ENCODE results near the gene SLC2A13. TPM values are rescaled to one million over a fixed set of nuclear protein-coding genes. Genes with fewer than 3 reads are reported as not detected.

The SLC2A13 gene
- total and polyA plus RNA-seq, 4 donors, result 21.1 to 85.5 (median 28.6) TPM

DNA sequence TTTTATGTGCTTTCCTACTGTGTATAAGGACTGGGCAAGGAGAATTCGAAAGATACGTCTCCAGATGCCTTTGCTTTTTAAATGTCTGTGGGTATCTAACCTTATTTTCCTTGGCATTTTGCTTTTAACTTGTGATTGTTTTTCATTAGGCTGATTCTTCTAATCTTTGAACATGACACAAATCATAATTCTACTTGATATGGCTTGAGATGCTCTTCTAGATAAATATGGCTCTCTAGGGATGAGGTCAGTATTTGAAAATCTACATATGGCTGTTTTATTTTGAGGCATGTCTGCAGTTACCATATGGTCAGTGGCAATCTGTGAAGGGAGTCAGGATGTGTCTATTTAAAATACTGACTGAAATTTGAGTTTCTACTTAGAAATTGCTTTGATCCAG lies 139.2 kb downstream of the SLC2A13 start:
- no CpG with 5 or more reads among the region's 2 CpGs for WGBS (ENCODE audit: insufficient coverage)
- no peak overlapping the region for H3K27ac ChIP-seq (ENCODE audit: low read depth, low read length)
- DNase-seq (ENCODE audit: low read depth in 4 of 6, low spot score in 6 of 6), result peak in 1 of 6 donors; percentile 53
- no peak overlapping the region for H3K4me3 ChIP-seq (ENCODE audit: low read depth, low read length)
- H3K27me3 ChIP-seq (ENCODE audit: control insufficient read depth, insufficient read depth, low read length), result no peaks in the 10 kb centered on the region
- no peaks in the 10 kb centered on the region for H3K4me1 ChIP-seq (ENCODE audit: control insufficient read depth, insufficient read depth, low read length)
- no peaks in the 10 kb centered on the region for H3K36me3 ChIP-seq (ENCODE audit: control insufficient read depth, insufficient read depth, low read length)
- no peaks in the 10 kb centered on the region for H3K9me3 ChIP-seq (ENCODE audit: control insufficient read depth, insufficient read depth, low read length)

DNA sequence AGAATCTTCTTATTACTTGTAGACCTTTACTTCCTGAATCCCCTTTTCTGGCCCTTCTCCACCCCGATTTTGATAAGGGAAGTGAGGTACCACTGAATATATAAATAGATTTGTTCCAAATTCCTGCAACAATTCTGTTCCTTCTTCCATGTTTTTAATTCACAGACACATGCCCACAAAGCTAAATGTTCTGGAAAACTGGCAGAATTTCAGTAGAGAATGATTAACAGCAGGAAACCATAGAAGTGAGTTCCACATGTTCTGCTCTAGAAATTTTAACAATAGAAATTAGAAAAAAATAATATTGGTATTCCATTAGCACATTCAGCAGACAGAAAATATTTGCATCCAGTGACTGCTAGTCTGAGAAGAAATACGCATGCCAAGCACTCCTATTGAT lies 139.6 kb downstream of the SLC2A13 start:
- Histone ChIP-seq H3K9me3 (ENCODE audit: control insufficient read depth, insufficient read depth, low read length) (no peaks in the 10 kb centered on the region), H3K4me1 (ENCODE audit: control insufficient read depth, insufficient read depth, low read length) (no peaks in the 10 kb centered on the region), H3K4me3 (ENCODE audit: low read depth, low read length) (no peak overlapping the region), H3K27ac (ENCODE audit: low read depth, low read length) (no peak overlapping the region), H3K36me3 (ENCODE audit: control insufficient read depth, insufficient read depth, low read length) (no peaks in the 10 kb centered on the region), H3K27me3 (ENCODE audit: control insufficient read depth, insufficient read depth, low read length) (no peaks in the 10 kb centered on the region)
- DNase-seq (ENCODE audit: low read depth in 4 of 6, low spot score in 6 of 6), result peak in 1 of 6 donors; percentile 16
- WGBS (ENCODE audit: insufficient coverage), result no CpG with 5 or more reads among the region's 2 CpGs

DNA sequence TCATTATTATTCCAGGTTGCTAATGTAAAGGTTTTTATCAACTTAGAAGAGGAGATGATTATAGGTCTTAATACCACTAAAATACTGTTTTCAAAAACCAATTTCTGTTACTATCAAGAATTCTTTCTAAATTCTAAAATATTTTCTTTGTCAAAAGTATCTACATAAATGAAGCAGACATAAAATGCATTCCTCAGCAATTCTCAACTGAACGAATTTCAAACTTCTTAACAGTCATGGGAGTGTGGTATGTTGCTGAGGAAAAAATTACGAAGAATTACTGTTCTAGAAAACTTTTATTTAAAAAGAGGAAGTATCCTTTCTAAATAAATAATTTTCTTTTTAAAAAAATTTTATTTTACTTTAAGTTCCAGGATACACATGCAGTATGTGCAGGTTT lies 146.4 kb downstream of the SLC2A13 start:
- WGBS (ENCODE audit: insufficient coverage), result no CpG with 5 or more reads among the region's 2 CpGs
- DNase-seq (ENCODE audit: low read depth in 4 of 6, low spot score in 6 of 6), result no peak
- Histone ChIP-seq H3K9me3 (ENCODE audit: control insufficient read depth, insufficient read depth, low read length) (no peaks in the 10 kb centered on the region), H3K27me3 (ENCODE audit: control insufficient read depth, insufficient read depth, low read length) (no peaks in the 10 kb centered on the region), H3K27ac (ENCODE audit: low read depth, low read length) (no peak overlapping the region), H3K4me3 (ENCODE audit: low read depth, low read length) (no peak overlapping the region), H3K4me1 (ENCODE audit: control insufficient read depth, insufficient read depth, low read length) (no peaks in the 10 kb centered on the region), H3K36me3 (ENCODE audit: control insufficient read depth, insufficient read depth, low read length) (no peaks in the 10 kb centered on the region)

DNA sequence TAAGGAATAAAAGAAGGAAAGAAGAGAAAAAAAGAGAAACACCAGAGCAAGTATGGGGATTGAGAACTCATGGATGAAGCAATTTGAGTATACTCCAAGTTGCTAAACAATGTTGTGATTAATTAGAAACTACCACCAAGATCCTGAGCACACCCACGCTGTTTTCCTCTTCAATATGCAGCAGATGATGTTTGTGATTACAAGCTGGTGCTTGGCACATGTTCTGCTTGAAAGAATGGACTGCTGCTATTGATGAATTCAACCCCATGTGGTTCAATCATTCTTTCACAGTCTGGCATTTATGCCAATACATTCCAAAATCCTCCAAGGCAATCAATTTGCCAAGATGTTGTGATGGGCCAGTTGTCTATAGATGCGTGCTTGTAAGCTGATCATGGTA lies 146.8 kb downstream of the SLC2A13 start:
- H3K27me3 ChIP-seq (ENCODE audit: control insufficient read depth, insufficient read depth, low read length), result no peaks in the 10 kb centered on the region
- no peak overlapping the region for H3K27ac ChIP-seq (ENCODE audit: low read depth, low read length)
- WGBS (ENCODE audit: insufficient coverage), result no CpG with 5 or more reads among the region's 2 CpGs
- no peak overlapping the region for H3K4me3 ChIP-seq (ENCODE audit: low read depth, low read length)
- H3K9me3 ChIP-seq (ENCODE audit: control insufficient read depth, insufficient read depth, low read length), result no peaks in the 10 kb centered on the region
- H3K4me1 ChIP-seq (ENCODE audit: control insufficient read depth, insufficient read depth, low read length), result no peaks in the 10 kb centered on the region
- peak in 2 of 6 donors; percentile 45 to 76 for DNase-seq (ENCODE audit: low read depth in 4 of 6, low spot score in 6 of 6)
- no peaks in the 10 kb centered on the region for H3K36me3 ChIP-seq (ENCODE audit: control insufficient read depth, insufficient read depth, low read length)

DNA sequence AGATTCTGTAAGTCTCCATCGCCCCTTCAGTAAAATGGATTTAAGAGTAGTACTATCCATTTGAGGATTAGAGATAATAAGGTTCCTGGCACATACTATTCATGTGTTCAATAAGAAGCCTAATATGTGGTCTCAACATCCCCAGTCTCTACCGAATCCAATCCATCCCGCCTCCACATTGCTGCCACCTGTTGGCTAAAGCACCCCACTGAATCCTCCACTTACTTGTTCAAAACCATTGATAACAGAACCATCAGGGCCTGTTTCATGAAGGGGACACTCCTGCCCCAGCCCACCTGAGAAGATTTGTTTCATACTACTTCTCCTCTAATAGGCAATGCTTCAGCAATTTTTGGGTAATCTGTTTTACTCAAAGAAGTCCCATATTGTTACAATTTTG lies 147.5 kb downstream of the SLC2A13 start:
- no peaks in the 10 kb centered on the region for H3K9me3 ChIP-seq (ENCODE audit: control insufficient read depth, insufficient read depth, low read length)
- no peak for DNase-seq (ENCODE audit: low read depth in 4 of 6, low spot score in 6 of 6)
- WGBS (ENCODE audit: insufficient coverage), result no CpG with 5 or more reads among the region's 3 CpGs

DNA sequence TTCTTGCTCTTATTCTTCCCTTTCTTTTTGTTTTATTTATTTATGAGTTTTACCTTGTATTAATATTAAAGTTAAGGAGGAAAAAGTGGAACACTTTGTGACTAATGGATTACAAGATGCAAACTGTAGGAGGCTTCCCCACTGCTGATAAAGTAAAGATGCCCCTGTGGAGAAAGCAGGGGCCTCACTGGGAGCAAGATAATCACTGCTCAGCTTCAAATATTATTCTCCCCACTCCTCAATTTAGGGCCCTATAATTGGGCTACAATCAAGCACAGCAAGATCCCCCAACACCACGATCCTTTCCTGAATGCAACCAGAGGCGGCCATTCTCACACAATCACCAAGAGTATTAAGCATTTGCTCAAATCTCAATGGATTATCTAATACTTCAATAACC lies 149.2 kb downstream of the SLC2A13 start:
- 40% methylated on average over 2 of the region's 2 CpGs for WGBS (ENCODE audit: insufficient coverage)

More for the DNA sequence above, 147.5 kb downstream of the SLC2A13 start:
- H3K4me1 ChIP-seq (ENCODE audit: control insufficient read depth, insufficient read depth, low read length), result no peaks in the 10 kb centered on the region
- no peak overlapping the region for H3K4me3 ChIP-seq (ENCODE audit: low read depth, low read length)
- H3K27me3 ChIP-seq (ENCODE audit: control insufficient read depth, insufficient read depth, low read length), result no peaks in the 10 kb centered on the region
- H3K36me3 ChIP-seq (ENCODE audit: control insufficient read depth, insufficient read depth, low read length), result no peaks in the 10 kb centered on the region
- no peak overlapping the region for H3K27ac ChIP-seq (ENCODE audit: low read depth, low read length)

DNA sequence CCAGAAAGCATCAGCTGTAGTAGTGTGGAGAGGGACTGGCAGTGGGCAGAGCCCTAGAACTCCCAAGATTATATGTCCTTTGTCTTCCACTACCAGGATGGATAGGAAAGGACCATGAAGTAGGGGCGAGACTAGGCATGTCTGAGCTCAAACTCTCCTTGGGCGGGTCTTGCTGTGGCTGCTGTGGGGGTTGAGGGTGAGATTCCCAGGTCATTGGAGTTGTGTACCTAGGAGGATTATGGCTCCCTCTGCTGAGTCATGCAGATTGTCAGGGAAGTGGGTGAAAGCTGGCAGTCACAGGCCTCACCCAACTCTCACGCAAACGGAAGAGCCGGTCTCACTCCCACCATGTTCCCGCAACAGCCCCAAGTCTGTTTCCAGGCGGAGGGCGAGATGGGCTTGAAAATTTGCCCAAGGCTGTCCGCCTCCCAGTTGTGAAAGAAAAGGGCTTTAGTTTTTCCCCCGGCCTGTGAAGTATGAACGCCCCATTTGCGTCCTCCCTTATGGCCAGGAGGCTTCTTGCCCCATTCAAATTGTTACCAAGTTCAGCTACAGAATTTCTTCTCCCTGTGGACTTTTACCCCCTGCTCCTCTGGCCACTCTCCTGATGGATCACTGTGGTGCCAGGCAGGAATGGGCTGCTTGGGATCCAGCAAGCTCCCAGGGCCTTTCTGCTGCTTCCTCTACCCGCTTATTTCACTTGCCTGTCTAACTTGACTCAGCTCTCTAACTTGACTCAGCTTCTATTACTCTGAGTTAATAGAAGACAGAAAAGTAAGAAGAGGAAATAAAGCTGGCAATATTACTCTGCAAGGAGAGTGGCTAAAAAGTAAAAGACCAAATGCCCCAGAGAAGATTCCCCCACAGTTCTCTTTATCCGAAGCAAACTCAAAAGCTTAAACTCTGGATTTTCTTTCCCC lies 159.3 kb downstream of the SLC2A13 start:
- 97% methylated on average over 11 of the region's 14 CpGs for WGBS (ENCODE audit: insufficient coverage)
- Histone ChIP-seq H3K4me1 (ENCODE audit: control insufficient read depth, insufficient read depth, low read length) (no peaks in the 10 kb centered on the region), H3K4me3 (ENCODE audit: low read depth, low read length) (no peak overlapping the region), H3K27ac (ENCODE audit: low read depth, low read length) (no peak overlapping the region), H3K9me3 (ENCODE audit: control insufficient read depth, insufficient read depth, low read length) (no peaks in the 10 kb centered on the region), H3K27me3 (ENCODE audit: control insufficient read depth, insufficient read depth, low read length) (no peaks in the 10 kb centered on the region), H3K36me3 (ENCODE audit: control insufficient read depth, insufficient read depth, low read length) (no peaks in the 10 kb centered on the region)
- no peak for DNase-seq (ENCODE audit: low read depth in 4 of 6, low spot score in 6 of 6)

More for the DNA sequence above, 149.2 kb downstream of the SLC2A13 start:
- no peaks in the 10 kb centered on the region for H3K4me1 ChIP-seq (ENCODE audit: control insufficient read depth, insufficient read depth, low read length)
- no peaks in the 10 kb centered on the region for H3K27me3 ChIP-seq (ENCODE audit: control insufficient read depth, insufficient read depth, low read length)
- H3K4me3 ChIP-seq (ENCODE audit: low read depth, low read length), result no peak overlapping the region
- no peaks in the 10 kb centered on the region for H3K36me3 ChIP-seq (ENCODE audit: control insufficient read depth, insufficient read depth, low read length)
- no peak overlapping the region for H3K27ac ChIP-seq (ENCODE audit: low read depth, low read length)
- H3K9me3 ChIP-seq (ENCODE audit: control insufficient read depth, insufficient read depth, low read length), result no peaks in the 10 kb centered on the region
- DNase-seq (ENCODE audit: low read depth in 4 of 6, low spot score in 6 of 6), result peak in 1 of 6 donors; percentile 51

DNA sequence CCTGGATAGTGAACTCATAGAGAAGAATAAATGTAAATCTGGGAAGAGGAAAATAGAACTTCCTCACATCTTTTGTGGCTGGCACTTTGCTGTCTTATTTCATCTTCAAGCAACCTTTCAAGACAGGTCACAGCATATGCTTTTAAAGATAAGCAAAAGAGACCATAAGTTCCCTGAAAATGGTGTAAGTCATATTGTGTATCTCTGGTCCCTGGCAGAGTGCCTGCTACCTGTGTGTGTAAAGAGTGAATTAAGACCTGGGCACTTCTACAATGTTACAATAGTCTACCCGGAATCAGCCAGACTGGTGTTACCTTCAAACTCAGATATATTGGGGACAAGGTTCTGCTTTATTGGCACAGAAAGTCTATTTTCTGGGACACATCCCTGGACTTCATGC lies 168.8 kb downstream of the SLC2A13 start:
- Histone ChIP-seq H3K27me3 (ENCODE audit: control insufficient read depth, insufficient read depth, low read length) (no peaks in the 10 kb centered on the region), H3K36me3 (ENCODE audit: control insufficient read depth, insufficient read depth, low read length) (no peaks in the 10 kb centered on the region), H3K9me3 (ENCODE audit: control insufficient read depth, insufficient read depth, low read length) (peaks cover 2% of the 10 kb centered on the region), H3K27ac (ENCODE audit: low read depth, low read length) (no peak overlapping the region), H3K4me1 (ENCODE audit: control insufficient read depth, insufficient read depth, low read length) (no peaks in the 10 kb centered on the region), H3K4me3 (ENCODE audit: low read depth, low read length) (no peak overlapping the region)
- DNase-seq (ENCODE audit: low read depth in 4 of 6, low spot score in 6 of 6), result no peak
- no CpG with 5 or more reads among the region's 1 CpG for whole genome bisulfite sequencing (ENCODE audit: insufficient coverage)

DNA sequence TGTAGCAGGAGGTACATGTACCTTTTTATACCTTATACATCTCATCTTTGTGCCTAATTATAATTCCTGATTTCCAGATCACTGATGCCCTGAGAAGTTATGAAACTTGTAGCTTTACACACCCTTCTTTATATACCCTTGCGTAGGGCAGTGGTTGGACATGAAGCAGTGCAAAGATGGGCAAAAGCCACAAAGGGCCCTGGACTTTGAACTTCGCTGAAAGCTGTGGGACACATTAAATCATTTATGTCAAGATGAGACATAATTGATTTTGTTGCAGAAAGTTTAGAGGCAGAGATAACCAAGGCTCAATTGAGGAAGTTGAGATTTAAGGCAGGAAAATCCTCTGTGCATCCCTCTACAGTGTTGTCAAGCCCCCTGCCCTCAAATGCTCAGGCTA lies 170.0 kb downstream of the SLC2A13 start:
- no peak for DNase-seq (ENCODE audit: low read depth in 4 of 6, low spot score in 6 of 6)
- WGBS (ENCODE audit: insufficient coverage), result 100% methylated on average over 1 of the region's 2 CpGs

DNA sequence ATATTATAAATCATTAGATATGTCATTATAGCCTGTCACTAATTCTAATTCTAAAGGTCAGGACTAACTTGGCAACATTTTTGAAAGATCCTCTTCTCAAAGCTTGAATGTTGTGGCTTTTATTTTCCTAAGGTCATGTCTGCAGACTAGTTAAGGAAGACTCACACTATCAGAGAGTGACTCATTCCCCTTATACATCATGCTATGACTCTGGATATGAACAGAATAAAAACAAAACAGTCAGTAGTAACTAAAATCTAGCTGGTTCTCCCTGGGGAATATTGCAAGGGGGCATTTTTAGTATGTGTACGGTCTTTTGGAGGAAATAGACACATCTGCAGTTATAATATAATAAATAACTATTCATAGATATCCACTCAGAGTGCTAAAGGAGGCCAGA lies 170.6 kb downstream of the SLC2A13 start:
- Histone ChIP-seq H3K27ac (ENCODE audit: low read depth, low read length) (no peak overlapping the region), H3K27me3 (ENCODE audit: control insufficient read depth, insufficient read depth, low read length) (no peaks in the 10 kb centered on the region), H3K4me3 (ENCODE audit: low read depth, low read length) (no peak overlapping the region), H3K4me1 (ENCODE audit: control insufficient read depth, insufficient read depth, low read length) (no peaks in the 10 kb centered on the region), H3K9me3 (ENCODE audit: control insufficient read depth, insufficient read depth, low read length) (no peaks in the 10 kb centered on the region), H3K36me3 (ENCODE audit: control insufficient read depth, insufficient read depth, low read length) (no peaks in the 10 kb centered on the region)
- no peak for DNase-seq (ENCODE audit: low read depth in 4 of 6, low spot score in 6 of 6)
- WGBS (ENCODE audit: insufficient coverage), result no CpG with 5 or more reads among the region's 1 CpG

More for the DNA sequence above, 170.0 kb downstream of the SLC2A13 start:
- no peak overlapping the region for H3K4me3 ChIP-seq (ENCODE audit: low read depth, low read length)
- no peaks in the 10 kb centered on the region for H3K27me3 ChIP-seq (ENCODE audit: control insufficient read depth, insufficient read depth, low read length)
- H3K27ac ChIP-seq (ENCODE audit: low read depth, low read length), result no peak overlapping the region
- no peaks in the 10 kb centered on the region for H3K36me3 ChIP-seq (ENCODE audit: control insufficient read depth, insufficient read depth, low read length)
- H3K4me1 ChIP-seq (ENCODE audit: control insufficient read depth, insufficient read depth, low read length), result no peaks in the 10 kb centered on the region
- H3K9me3 ChIP-seq (ENCODE audit: control insufficient read depth, insufficient read depth, low read length), result no peaks in the 10 kb centered on the region
